Camera-type eye (tissue), 1 donor: ENCODE results near the gene HSD17B13. TPM values are rescaled to one million over a fixed set of nuclear protein-coding genes. Genes with fewer than 3 reads are reported as not detected.

Source experiments
- total RNA-seq: library from RNA; depleted of rRNA; stranded (reverse); fragments of >200 nt; gene quantifications from one replicate; pipeline ENCODE4 v1.2.3, GENCODE V29; 2014

HSD17B13 gene, protein sequence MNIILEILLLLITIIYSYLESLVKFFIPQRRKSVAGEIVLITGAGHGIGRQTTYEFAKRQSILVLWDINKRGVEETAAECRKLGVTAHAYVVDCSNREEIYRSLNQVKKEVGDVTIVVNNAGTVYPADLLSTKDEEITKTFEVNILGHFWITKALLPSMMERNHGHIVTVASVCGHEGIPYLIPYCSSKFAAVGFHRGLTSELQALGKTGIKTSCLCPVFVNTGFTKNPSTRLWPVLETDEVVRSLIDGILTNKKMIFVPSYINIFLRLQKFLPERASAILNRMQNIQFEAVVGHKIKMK
- 0.27 TPM for total RNA-seq

DNA sequence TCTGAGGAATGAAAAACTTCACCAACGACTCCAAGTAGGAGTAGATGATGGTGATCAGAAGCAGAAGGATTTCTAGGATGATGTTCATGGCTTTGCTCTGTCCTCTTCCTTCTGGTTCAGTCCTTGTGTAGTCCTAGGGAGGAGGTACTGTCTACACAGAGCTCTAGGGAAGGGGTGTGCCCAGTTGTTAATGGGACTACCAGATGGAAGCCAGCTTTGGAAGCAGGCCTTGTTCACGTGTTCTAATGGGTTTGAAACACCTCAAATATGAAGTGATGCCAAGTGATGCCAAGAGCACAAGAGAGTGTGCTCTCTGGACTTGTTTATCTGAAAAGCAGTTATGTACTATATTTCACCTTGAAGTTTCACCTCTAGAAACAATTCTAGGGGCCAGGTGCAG lies at the start of gene HSD17B13:
TSS of gene HSD17B13 (minus strand) at position 129 of the 400 bp plus-strand sequence. CDS start at position 88, 41 bp downstream.

Other genes with a start within 250 kb of the HSD17B13 start
- gene KLHL8, start 102.3 kb downstream of the HSD17B13 start, total RNA-seq: 58.7 TPM
- 30.1 TPM for gene HSD17B11, start 68.3 kb upstream of the HSD17B13 start, total RNA-seq
- 34.5 TPM for gene NUDT9, start 99.7 kb upstream of the HSD17B13 start, total RNA-seq
- gene SPARCL1, start 206.5 kb upstream of the HSD17B13 start, total RNA-seq: 261 TPM